ENCODE results near the gene SMYD5.
"Not testable (repeated sequence)": the region's sequence is repeated elsewhere in the genome, so short reads cannot be mapped to it uniquely, and the experiment has no call there.

SMYD5 gene

GRCh38 chr2:73257021-73257420, 43.0 kb downstream of the SMYD5 start:
- Mint-ChIP-seq H3K27me3 (no peaks in the 10 kb centered on the region), H3K27ac (peak overlapping the region; percentile 58), H3K36me3 (ENCODE audit: low read depth) (peaks cover 70% of the 10 kb centered on the region), H3K9me3 (no peaks in the 10 kb centered on the region), H3K4me1 (ENCODE audit: low read depth) (peaks cover 5% of the 10 kb centered on the region), H3K4me3 (no peak overlapping the region)
- DNase-seq: peak; percentile 28

DNA sequence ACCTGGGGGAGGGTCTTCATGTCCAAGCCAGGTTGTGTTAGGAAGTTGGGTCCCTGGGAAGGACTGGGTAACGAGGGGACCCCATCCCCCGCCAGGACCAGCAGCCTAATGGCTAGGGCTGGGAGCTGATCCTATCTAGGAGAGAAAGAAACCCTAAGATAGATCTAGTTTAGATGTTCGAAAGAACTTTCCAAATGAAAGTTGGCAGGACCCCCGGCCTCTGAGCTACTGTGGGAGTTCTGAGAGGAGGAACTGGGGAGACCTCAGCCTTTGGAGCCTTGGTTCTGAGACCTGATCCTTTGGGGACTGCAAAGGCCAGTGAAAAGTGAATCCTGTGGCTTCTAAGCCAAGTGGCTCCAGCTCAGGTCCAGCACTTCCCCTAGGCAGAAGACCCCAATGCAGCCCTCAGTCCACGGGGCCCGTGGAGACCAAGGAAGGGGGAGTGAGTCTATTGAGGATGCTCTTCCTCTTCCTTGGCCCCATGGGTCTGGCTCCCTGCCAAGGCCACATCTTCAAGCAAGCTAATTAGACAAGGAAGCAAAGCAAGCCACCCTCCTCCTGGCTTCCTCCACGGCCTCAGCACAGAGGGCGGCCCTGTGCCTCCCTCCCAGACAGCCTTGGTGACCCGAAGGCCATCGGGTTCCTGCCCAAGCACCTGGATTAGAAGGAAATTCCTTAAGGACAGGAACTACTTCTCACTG, 43.5 kb downstream of the SMYD5 start:
- Mint-ChIP-seq H3K4me1 (ENCODE audit: low read depth) (peaks cover 5% of the 10 kb centered on the region), H3K36me3 (ENCODE audit: low read depth) (peaks cover 70% of the 10 kb centered on the region), H3K4me3 (no peak overlapping the region), H3K27me3 (no peaks in the 10 kb centered on the region), H3K9me3 (no peaks in the 10 kb centered on the region), H3K27ac (no peak overlapping the region)
- peak; percentile 42 for DNase-seq

DNA sequence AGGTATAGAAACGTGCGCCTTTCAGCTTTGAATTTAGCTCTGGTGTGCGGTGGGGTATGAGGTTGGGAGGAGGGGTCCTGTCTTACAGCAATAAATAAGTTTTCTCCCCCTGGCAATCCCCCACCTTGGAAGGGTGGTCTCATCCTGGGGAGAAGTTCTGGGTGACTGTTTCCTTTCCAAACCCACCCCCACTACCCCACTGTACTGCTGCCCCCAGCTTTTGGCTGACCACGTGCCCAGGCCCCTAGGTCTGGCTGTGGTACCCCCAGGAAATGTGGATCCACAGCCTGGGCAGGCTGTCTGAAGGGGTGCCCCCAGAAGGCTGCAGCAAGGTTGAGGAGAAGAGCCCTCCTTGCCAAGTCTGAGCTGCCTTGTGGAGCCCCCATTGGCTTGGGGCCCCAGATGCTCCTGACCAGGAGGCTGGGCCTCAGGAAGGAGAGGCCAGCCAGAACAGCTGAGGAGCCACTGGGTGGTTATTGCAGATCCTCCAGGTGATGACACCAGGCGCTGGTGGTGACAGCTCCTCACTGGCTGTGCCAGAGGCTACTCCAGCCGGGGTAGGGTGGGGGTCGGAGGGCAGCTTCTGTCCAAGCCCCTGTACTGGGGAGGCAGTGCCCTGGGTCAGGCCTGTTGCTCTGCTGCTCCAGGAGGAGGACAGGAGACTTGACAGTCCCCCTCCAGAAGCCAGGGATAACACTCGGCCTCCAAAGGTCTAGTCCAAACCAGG, 44.3 kb downstream of the SMYD5 start:
- H3K27me3 Mint-ChIP-seq: no peaks in the 10 kb centered on the region
- no peak for DNase-seq
- no peak overlapping the region for H3K27ac Mint-ChIP-seq
- H3K4me1 Mint-ChIP-seq (ENCODE audit: low read depth): peaks cover 5% of the 10 kb centered on the region
- peaks cover 69% of the 10 kb centered on the region for H3K36me3 Mint-ChIP-seq (ENCODE audit: low read depth)
- H3K4me3 Mint-ChIP-seq: no peak overlapping the region
- H3K9me3 Mint-ChIP-seq: no peaks in the 10 kb centered on the region

DNA sequence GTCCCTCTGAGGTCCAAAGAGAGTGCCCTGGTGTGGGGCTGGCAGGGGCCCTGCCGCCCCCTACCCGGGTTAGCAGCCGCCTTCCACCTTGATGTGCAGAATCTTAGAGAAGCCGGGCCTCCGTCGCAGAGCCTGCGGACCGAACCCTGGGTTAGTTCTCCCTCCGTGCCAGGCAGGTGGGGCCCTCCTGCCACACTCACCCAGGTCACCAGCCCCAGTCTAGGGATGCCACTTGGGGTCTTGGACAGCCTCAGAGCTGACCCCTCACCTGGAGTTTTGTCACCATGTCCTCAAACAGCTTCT, 44.8 kb downstream of the SMYD5 start:
- Mint-ChIP-seq H3K9me3 (no peaks in the 10 kb centered on the region), H3K27me3 (no peaks in the 10 kb centered on the region), H3K27ac (peak overlapping the region; percentile 33), H3K4me1 (ENCODE audit: low read depth) (peaks cover 5% of the 10 kb centered on the region), H3K36me3 (ENCODE audit: low read depth) (peaks cover 68% of the 10 kb centered on the region), H3K4me3 (no peak overlapping the region)
- no peak for DNase-seq

- Mint-ChIP-seq H3K4me1 (ENCODE audit: low read depth) (peaks cover 5% of the 10 kb centered on the region), H3K4me3 (no peak overlapping the region), H3K27ac (peak overlapping the region; percentile 48), H3K9me3 (no peaks in the 10 kb centered on the region), H3K27me3 (no peaks in the 10 kb centered on the region), H3K36me3 (ENCODE audit: low read depth) (peaks cover 68% of the 10 kb centered on the region)
- no peak for DNase-seq
These were observed 45.2 kb downstream of the SMYD5 start for GRCh38 chr2:73259276-73259675.

GRCh38 chr2:73259704-73260337, 45.8 kb downstream of the SMYD5 start:
- H3K27ac Mint-ChIP-seq: peak overlapping the region; percentile 48

GRCh38 chr2:73260338-73260984, 46.4 kb downstream of the SMYD5 start:
- H3K4me3 Mint-ChIP-seq: no peak overlapping the region
- H3K36me3 Mint-ChIP-seq (ENCODE audit: low read depth): peaks cover 60% of the 10 kb centered on the region
- peaks cover 5% of the 10 kb centered on the region for H3K4me1 Mint-ChIP-seq (ENCODE audit: low read depth)
- DNase-seq: no peak
- no peaks in the 10 kb centered on the region for H3K9me3 Mint-ChIP-seq
- no peaks in the 10 kb centered on the region for H3K27me3 Mint-ChIP-seq
- peak overlapping the region; percentile 47 for H3K27ac Mint-ChIP-seq

More at GRCh38 chr2:73259704-73260337, 45.8 kb downstream of the SMYD5 start:
- Mint-ChIP-seq H3K4me3 (no peak overlapping the region), H3K36me3 (ENCODE audit: low read depth) (peaks cover 67% of the 10 kb centered on the region), H3K4me1 (ENCODE audit: low read depth) (peaks cover 5% of the 10 kb centered on the region), H3K9me3 (no peaks in the 10 kb centered on the region), H3K27me3 (no peaks in the 10 kb centered on the region)
- no peak for DNase-seq

- no peak overlapping the region for H3K4me3 Mint-ChIP-seq
- H3K27me3 Mint-ChIP-seq: no peaks in the 10 kb centered on the region
- no peak for DNase-seq
- peaks cover 64% of the 10 kb centered on the region for H3K36me3 Mint-ChIP-seq (ENCODE audit: low read depth)
- H3K9me3 Mint-ChIP-seq: no peaks in the 10 kb centered on the region
- peak overlapping the region; percentile 61 for H3K27ac Mint-ChIP-seq
- peaks cover 10% of the 10 kb centered on the region for H3K4me1 Mint-ChIP-seq (ENCODE audit: low read depth)
These were observed 48.1 kb downstream of the SMYD5 start for GRCh38 chr2:73262108-73262651.

DNA sequence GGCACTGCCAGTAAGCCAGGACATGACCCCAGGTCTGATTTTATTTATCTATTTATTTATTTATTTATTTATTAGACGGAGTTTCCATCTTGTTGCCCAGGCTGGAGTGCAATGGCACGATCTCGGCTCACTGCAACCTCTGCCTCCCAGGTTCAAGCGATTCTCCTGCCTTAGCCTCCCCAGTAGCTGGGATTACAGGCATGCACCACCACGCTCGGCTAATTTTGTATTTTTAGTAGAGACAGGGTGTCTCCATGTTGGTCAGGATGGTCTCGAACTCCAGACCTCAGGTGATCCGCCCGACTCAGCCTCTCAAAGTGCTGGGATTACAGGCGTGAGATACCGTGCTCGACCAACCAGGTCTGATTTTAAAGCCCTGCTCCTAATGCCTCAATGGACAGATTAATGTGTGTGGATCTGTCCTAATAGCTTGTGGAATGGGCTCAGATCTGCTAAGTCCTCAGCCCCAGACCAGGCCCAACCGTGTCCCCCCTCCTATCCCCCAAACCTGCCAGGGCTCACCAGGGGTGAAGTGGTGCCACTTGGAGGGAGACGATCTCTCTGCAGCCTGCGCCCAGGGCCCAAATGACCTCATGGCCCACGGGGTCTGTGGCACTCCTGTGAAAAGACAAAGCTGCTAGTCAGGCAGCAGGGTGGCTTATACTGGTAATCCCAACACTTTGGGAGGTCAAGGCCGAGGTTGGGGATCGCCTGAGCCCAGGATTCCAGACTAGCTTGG, 48.8 kb downstream of the SMYD5 start:
- Mint-ChIP-seq H3K36me3 (ENCODE audit: low read depth) (peaks cover 67% of the 10 kb centered on the region), H3K4me1 (ENCODE audit: low read depth) (peaks cover 13% of the 10 kb centered on the region)
- DNase-seq, H3K4me3 Mint-ChIP-seq, H3K9me3 Mint-ChIP-seq, H3K27ac Mint-ChIP-seq, H3K27me3 Mint-ChIP-seq: not testable (repeated sequence)

GRCh38 chr2:73263540-73264331, 49.7 kb downstream of the SMYD5 start:
- Mint-ChIP-seq H3K4me3 (no peak overlapping the region), H3K27me3 (no peaks in the 10 kb centered on the region), H3K4me1 (ENCODE audit: low read depth) (peaks cover 22% of the 10 kb centered on the region), H3K9me3 (no peaks in the 10 kb centered on the region), H3K27ac (no peak overlapping the region), H3K36me3 (ENCODE audit: low read depth) (peaks cover 72% of the 10 kb centered on the region)
- DNase-seq: no peak

GRCh38 chr2:73264332-73264606, 50.2 kb downstream of the SMYD5 start:
- Mint-ChIP-seq H3K36me3 (ENCODE audit: low read depth) (peaks cover 67% of the 10 kb centered on the region), H3K9me3 (no peaks in the 10 kb centered on the region), H3K4me1 (ENCODE audit: low read depth) (peaks cover 20% of the 10 kb centered on the region), H3K27me3 (no peaks in the 10 kb centered on the region), H3K4me3 (no peak overlapping the region), H3K27ac (no peak overlapping the region)
- DNase-seq: no peak

GRCh38 chr2:73264783-73265182, 50.7 kb downstream of the SMYD5 start:
- Mint-ChIP-seq H3K36me3 (ENCODE audit: low read depth) (peaks cover 62% of the 10 kb centered on the region), H3K9me3 (no peaks in the 10 kb centered on the region)

DNA sequence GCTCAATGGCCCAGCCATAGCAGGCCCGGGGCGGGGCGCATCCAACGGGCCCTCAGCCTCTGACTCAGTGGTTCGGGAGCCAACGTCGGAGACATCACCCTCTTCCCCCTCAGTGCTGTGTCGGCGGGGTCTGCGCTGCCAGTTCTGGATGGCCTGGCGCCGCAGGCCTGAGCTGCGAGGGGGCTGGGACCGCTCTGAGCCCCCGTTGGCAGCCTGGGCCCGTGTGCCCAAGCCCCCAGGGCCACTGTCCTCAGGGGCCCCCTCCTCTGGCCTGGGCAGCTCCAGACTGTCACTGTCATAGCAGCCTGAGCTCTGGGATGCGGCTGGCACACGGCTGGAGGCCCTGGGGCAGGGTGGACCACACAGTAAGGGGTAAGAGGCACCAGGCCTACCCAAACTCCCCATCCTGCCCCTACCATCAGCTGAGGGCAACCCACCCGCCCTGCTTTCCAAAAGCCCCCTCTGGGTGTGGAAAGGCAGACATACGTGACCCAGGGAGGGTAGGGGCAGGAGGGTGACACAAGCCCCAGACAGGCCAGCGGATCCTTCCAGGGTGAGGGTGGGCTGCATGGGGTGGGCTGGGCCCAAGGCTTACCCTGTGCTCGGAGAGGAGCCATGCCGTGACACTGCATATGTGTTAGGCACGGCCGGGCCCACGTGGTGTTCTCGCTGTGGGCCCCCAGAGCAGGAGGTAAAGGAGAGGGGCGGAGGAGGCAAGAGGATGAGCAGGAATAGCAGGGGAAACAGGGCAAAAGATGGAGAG, 51.4 kb downstream of the SMYD5 start:
- H3K4me1 Mint-ChIP-seq (ENCODE audit: low read depth): peaks cover 25% of the 10 kb centered on the region
- H3K27me3 Mint-ChIP-seq: no peaks in the 10 kb centered on the region
- H3K4me3 Mint-ChIP-seq: no peak overlapping the region
- DNase-seq: no peak
- no peak overlapping the region for H3K27ac Mint-ChIP-seq
- H3K9me3 Mint-ChIP-seq: no peaks in the 10 kb centered on the region
- peaks cover 55% of the 10 kb centered on the region for H3K36me3 Mint-ChIP-seq (ENCODE audit: low read depth)

More at GRCh38 chr2:73264783-73265182, 50.7 kb downstream of the SMYD5 start:
- Mint-ChIP-seq H3K27ac (no peak overlapping the region), H3K27me3 (no peaks in the 10 kb centered on the region), H3K4me3 (no peak overlapping the region), H3K4me1 (ENCODE audit: low read depth) (peaks cover 22% of the 10 kb centered on the region)
- DNase-seq: no peak
